Karpas-422 (cell line): Measurements from ENCODE around the gene RMC1. TPM values are rescaled to one million over a fixed set of nuclear protein-coding genes. Genes with fewer than 3 reads are reported as not detected.
A peak's percentile ranks its signal among the peaks of the same experiment; 100 is the strongest.
"Not testable (repeated sequence)": the region's sequence is repeated elsewhere in the genome, so short reads cannot be mapped to it uniquely, and the experiment has no call there.

Experiments used
- DNase-seq: peaks from one replicate; pipeline ENCODE4 v3.0.0-alpha.2; 2015
- H2AFZ ChIP-seq: fragments of 200-600 bp; sonication (generic); 2 replicates; pipeline ENCODE4 v1.6.1; 2014; ENCODE audit warnings: antibody characterized with exemption, low read length, mixed read lengths
- H3K27ac ChIP-seq: fragments of 200-600 bp; sonication (generic); 2 replicates; pipeline ENCODE4 v1.5.1; 2014; ENCODE audit warnings: mild to moderate bottlenecking, low read length, moderate library complexity
- H3K27me3 ChIP-seq: fragments of 200-600 bp; sonication (generic); 2 replicates; pipeline ENCODE4 v1.6.1; 2014; ENCODE audit warnings: low read length, mixed read lengths
- H3K36me3 ChIP-seq: fragments of 200-600 bp; sonication (generic); 2 replicates; pipeline ENCODE4 v1.6.1; 2014; ENCODE audit warnings: low read length, mixed read lengths; ENCODE audit not compliant: insufficient read depth
- H3K4me1 ChIP-seq: fragments of 200-600 bp; sonication (generic); 2 replicates; pipeline ENCODE4 v1.6.1; 2014; ENCODE audit warnings: mild to moderate bottlenecking, low read length, mixed read lengths
- H3K4me2 ChIP-seq: fragments of 200-600 bp; sonication (generic); 2 replicates; pipeline ENCODE4 v1.6.1; 2014; ENCODE audit warnings: low read length, low read depth, mild to moderate bottlenecking; ENCODE audit not compliant: poor library complexity, severe bottlenecking
- H3K4me3 ChIP-seq: fragments of 200-600 bp; sonication (generic); 2 replicates; pipeline ENCODE4 v1.5.1; 2014; ENCODE audit warnings: mild to moderate bottlenecking, antibody characterized with exemption, low read length, mixed read lengths
- H3K79me2 ChIP-seq: fragments of 200-600 bp; sonication (generic); 2 replicates; pipeline ENCODE4 v1.6.1; 2014; ENCODE audit warnings: mild to moderate bottlenecking, low read length, mixed read lengths
- H3K9ac ChIP-seq: fragments of 200-600 bp; sonication (generic); 2 replicates; pipeline ENCODE4 v1.6.0; 2014; ENCODE audit warnings: low read length
- H3K9me2 ChIP-seq: fragments of 200-600 bp; sonication (generic), shearing (Covaris generic); replicated peaks from 2 replicates; pipeline ENCODE4 v1.6.0; 2014; ENCODE audit warnings: mild to moderate bottlenecking, low read length, moderate library complexity; ENCODE audit not compliant: insufficient read depth
- H3K9me3 ChIP-seq: fragments of 300-700, 200-600 bp; sonication (generic); 2 replicates; pipeline ENCODE4 v1.6.1; 2014; ENCODE audit warnings: low read length, mixed read lengths
- H4K20me1 ChIP-seq: fragments of 200-600 bp; sonication (generic); 2 replicates; pipeline ENCODE4 v1.6.1; 2014; ENCODE audit warnings: mild to moderate bottlenecking, antibody characterized with exemption, low read length, low read depth; ENCODE audit not compliant: insufficient read depth
- total RNA-seq: library from RNA; depleted of rRNA; stranded (reverse); fragments of >200 nt; shearing (Covaris generic); gene quantifications from 2 replicates; pipeline ENCODE4 v1.2.3, GENCODE V29; 2014; ENCODE audit warnings: low replicate concordance

Gene RMC1
- total RNA-seq, 1 experiment from 2014 or later, result 57.7 TPM

DNA sequence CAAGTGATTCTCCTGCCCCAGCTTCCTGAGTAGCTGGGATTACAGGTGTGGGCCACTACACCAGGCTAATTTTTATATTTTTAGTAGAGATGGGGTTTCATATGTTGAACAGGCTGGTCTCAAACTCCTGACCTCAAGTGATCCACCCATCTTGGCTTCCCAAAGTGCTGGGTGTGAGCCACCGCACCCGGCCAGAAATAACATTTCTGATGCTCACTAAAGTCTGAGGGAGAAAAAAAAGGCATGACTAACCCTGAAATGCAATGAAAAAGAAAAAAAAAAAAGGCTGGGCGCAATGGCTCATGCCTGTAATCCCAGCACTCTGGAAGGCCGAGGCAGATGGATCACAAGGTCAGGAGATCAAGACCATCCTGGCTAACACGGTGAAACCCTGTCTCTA is 13.7 kb upstream of the RMC1 start:
- H3K4me2 ChIP-seq, DNase-seq, H3K79me2 ChIP-seq, H3K9me2 ChIP-seq, H2AFZ ChIP-seq, H3K4me3 ChIP-seq, H3K27ac ChIP-seq, H3K9ac ChIP-seq, H3K36me3 ChIP-seq, H4K20me1 ChIP-seq, H3K4me1 ChIP-seq, H3K27me3 ChIP-seq, H3K9me3 ChIP-seq: not testable (repeated sequence)

DNA sequence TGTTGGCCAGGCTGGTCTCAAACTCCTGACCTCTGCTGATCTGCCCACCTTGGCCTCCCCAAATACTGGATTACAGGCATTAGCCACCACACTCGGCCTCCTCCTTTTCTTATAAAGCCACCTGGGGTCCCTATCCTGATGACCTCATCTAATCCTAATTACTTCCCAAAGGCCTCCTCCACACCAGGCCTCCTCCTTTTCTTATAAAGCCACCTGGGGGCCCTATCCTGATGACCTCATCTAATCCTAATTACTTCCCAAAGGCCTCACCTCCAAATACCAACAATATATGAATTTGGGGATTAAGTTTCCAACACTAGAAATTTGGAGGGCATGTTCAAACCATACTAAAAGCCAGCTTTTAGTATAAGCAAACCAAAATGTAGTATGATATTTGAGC is 9.7 kb upstream of the RMC1 start:
- Histone ChIP-seq H3K79me2 (no peaks in the 10 kb centered on the region), H3K4me1 (no peaks in the 10 kb centered on the region)
- no peak for DNase-seq

DNA sequence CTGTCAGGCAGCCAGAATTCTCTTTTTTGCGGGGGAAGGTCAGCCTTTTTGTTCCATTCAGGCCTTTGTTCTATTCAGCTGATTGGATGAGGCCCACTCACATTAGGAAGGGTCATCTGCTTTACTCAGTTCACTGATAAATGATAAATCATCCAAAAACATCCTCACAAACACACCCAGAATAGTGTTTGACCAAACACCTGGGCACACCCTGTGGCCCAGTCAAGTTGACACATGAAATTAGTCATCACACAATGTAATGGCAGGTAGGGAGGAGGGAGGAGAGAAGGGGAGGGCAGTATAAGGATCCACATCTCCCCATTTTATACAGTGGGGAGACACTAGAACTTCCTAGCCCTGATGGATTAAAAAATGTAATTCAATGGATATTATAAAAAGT is 8.3 kb upstream of the RMC1 start:
- Histone ChIP-seq H3K27ac (no peak overlapping the region), H3K9me3 (no peaks in the 10 kb centered on the region), H3K36me3 (no peaks in the 10 kb centered on the region), H2AFZ (no peak overlapping the region), H3K9me2 (no peaks in the 10 kb centered on the region), H3K4me3 (no peak overlapping the region), H3K9ac (no peak overlapping the region), H3K4me1 (no peaks in the 10 kb centered on the region; the same call in 1 of the 2 replicates), H4K20me1 (no peaks in the 10 kb centered on the region), H3K27me3 (no peaks in the 10 kb centered on the region), H3K79me2 (no peaks in the 10 kb centered on the region), H3K4me2 (no peak overlapping the region)
- DNase-seq, result no peak

More for the DNA sequence above, 9.7 kb upstream of the RMC1 start:
- H3K4me2 ChIP-seq, result no peak overlapping the region
- H3K9me2 ChIP-seq, result no peaks in the 10 kb centered on the region
- H3K36me3 ChIP-seq, result no peaks in the 10 kb centered on the region
- no peaks in the 10 kb centered on the region for H3K27me3 ChIP-seq
- no peaks in the 10 kb centered on the region for H4K20me1 ChIP-seq
- H3K9me3 ChIP-seq, result no peaks in the 10 kb centered on the region
- no peak overlapping the region for H3K9ac ChIP-seq
- no peak overlapping the region for H3K27ac ChIP-seq
- H2AFZ ChIP-seq, result no peak overlapping the region
- no peak overlapping the region for H3K4me3 ChIP-seq

DNA sequence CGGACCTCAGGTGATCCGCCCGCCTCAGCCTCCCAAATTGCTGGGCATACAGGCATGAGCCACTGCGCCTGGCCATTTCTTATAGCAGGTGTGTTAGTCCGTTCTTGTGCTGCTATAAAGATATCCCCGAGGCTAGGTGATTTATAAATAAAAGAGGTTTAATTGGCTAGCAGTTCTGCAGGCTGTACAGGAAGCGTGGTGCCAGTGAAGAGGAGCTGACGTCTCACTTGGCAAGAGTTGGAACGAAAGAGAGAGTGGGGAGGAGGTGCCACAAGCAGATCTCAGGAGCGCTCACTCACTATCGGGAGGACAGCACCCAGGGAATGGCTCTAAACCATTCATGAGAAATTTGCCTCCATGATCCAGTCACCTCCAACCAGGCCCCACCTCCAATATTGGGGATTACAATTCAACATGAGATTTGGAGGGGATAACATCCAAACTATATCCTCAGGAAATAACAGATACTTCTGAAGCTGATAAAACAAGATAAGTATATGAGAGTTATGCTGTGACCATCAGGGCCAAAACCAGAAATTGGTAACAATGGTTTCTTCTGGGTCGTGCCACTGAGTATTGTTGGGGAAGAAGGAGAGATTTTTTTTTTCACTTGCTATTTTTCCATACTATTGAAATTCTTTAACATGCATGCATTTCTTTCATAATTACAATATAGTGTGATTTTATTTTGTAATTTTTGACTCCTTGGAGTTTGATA is 7.4 kb upstream of the RMC1 start:
- no peak overlapping the region for H3K9ac ChIP-seq
- H3K4me2 ChIP-seq, result no peak overlapping the region
- H3K4me3 ChIP-seq, result no peak overlapping the region
- no peaks in the 10 kb centered on the region for H3K79me2 ChIP-seq
- H3K9me2 ChIP-seq, result no peaks in the 10 kb centered on the region
- H3K4me1 ChIP-seq, result no peaks in the 10 kb centered on the region; the same call in 1 of the 2 replicates
- H3K36me3 ChIP-seq, result no peaks in the 10 kb centered on the region
- no peaks in the 10 kb centered on the region for H3K27me3 ChIP-seq
- no peaks in the 10 kb centered on the region for H3K9me3 ChIP-seq
- no peak for DNase-seq
- H3K27ac ChIP-seq, result no peak overlapping the region
- H2AFZ ChIP-seq, result no peak overlapping the region
- H4K20me1 ChIP-seq, result no peaks in the 10 kb centered on the region

DNA sequence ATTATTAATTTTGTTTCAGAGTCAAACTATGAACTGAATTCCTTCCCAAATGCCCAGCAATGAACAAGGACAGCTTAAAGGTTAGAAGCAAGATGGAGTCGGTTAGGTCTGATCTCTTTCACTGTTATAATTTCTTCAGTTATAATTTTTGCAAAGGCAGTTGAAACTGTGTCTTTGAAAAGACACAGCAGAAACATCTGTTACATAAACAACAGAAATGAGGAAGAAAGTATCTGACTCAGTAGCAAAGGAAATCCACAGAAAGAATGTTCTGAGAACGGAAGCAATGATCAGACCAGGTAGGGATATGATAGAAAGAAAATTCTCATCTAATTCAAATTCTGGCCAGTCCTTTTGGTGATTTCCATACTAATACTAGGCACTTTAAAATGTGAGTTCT is 5.2 kb upstream of the RMC1 start:
- H3K9ac ChIP-seq, result no peak overlapping the region
- no peak overlapping the region for H3K4me3 ChIP-seq
- peaks cover 10% of the 10 kb centered on the region for H3K4me1 ChIP-seq
- no peaks in the 10 kb centered on the region for H3K9me2 ChIP-seq
- no peak overlapping the region for H2AFZ ChIP-seq
- H3K4me2 ChIP-seq, result no peak overlapping the region
- no peak overlapping the region for H3K27ac ChIP-seq
- no peak for DNase-seq
- H3K27me3 ChIP-seq, result no peaks in the 10 kb centered on the region
- no peaks in the 10 kb centered on the region for H4K20me1 ChIP-seq
- H3K79me2 ChIP-seq, result no peaks in the 10 kb centered on the region
- no peaks in the 10 kb centered on the region for H3K9me3 ChIP-seq
- no peaks in the 10 kb centered on the region for H3K36me3 ChIP-seq

DNA sequence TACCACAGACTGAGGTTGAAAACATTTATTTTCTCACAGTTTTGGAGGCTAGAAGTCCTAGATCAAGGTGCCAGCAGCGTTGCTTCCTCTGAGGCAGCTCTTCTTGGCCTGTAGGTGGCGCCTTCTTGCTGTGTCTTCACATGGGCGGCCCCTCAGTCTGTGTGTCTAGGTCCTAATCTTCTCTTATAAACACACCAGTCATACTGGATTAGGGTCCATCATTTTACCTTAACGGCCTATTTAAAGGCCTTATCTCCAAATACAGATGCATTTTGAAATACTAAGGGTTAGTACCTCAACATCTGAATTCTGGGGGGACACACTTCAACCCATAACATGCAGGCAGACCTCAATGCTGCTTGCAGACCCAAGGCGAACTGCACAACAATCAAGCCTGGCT is 4.4 kb upstream of the RMC1 start:
- H3K9me3 ChIP-seq, result no peaks in the 10 kb centered on the region
- peak; percentile 90 for DNase-seq
- peaks cover 10% of the 10 kb centered on the region for H3K4me1 ChIP-seq
- H3K4me3 ChIP-seq, result no peak overlapping the region
- no peaks in the 10 kb centered on the region for H4K20me1 ChIP-seq
- H2AFZ ChIP-seq, result no peak overlapping the region; the same call in 1 of the 2 replicates
- H3K4me2 ChIP-seq, result no peak overlapping the region
- peaks cover 5% of the 10 kb centered on the region for H3K79me2 ChIP-seq
- H3K27ac ChIP-seq, result no peak overlapping the region
- no peaks in the 10 kb centered on the region for H3K9me2 ChIP-seq
- H3K36me3 ChIP-seq, result no peaks in the 10 kb centered on the region
- no peak overlapping the region for H3K9ac ChIP-seq
- H3K27me3 ChIP-seq, result no peaks in the 10 kb centered on the region

DNA sequence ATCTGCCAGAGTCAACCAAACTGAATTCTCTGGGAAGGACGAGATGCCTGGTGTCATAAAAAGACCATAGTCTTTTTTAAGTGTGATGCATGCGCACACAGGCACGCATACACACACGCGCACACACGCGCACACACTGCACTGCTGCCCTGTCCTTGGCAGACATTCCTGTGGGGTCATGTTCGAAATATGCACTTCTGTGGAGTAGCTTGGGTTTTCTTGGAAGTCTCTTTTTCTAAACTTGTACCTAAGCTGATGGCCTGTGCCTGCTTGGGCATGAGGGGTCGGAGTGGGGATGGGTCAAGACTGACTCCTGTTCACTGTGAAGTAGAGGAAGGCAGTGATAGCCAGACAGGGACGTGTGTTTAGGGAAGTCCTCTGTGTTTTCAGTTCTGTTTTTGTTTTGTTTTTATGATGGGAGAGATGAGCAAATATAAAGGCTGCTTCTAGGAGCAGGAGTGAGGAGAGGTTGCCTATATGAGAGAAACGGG is 4.0 kb upstream of the RMC1 start:
- H3K4me2 ChIP-seq, result no peak overlapping the region

DNA sequence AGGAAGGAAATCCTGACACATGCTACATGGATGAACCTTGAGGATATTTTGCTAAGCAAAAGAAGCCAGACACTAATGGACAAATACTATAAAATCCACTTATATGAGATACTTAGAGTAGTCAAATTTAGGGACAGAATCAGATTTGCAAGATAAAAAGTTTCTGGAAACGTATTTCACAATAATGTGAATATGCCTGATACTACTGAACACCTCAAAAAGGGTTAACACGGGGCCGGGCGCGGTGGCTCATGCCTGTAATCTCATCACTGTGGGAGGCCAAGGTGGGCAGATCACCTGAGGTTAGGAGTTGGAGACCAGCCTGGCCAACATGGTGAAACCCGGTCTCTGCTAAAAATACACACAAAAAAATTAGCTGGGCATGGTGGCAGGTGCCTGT is 1.7 kb upstream of the RMC1 start:
- no peaks in the 10 kb centered on the region for H3K9me2 ChIP-seq
- H3K79me2 ChIP-seq, result peaks cover 32% of the 10 kb centered on the region
- no peak overlapping the region for H3K27ac ChIP-seq

More for the DNA sequence above, 4.0 kb upstream of the RMC1 start:
- H3K9me3 ChIP-seq, result no peaks in the 10 kb centered on the region
- no peak overlapping the region for H3K9ac ChIP-seq
- no peak overlapping the region for H3K27ac ChIP-seq
- peaks cover 12% of the 10 kb centered on the region for H3K4me1 ChIP-seq
- H3K79me2 ChIP-seq, result peaks cover 10% of the 10 kb centered on the region
- no peak overlapping the region for H3K4me3 ChIP-seq
- H4K20me1 ChIP-seq, result no peaks in the 10 kb centered on the region
- no peaks in the 10 kb centered on the region for H3K36me3 ChIP-seq
- no peaks in the 10 kb centered on the region for H3K27me3 ChIP-seq
- no peak for DNase-seq
- no peak overlapping the region; the same call in 1 of the 2 replicates for H2AFZ ChIP-seq
- no peaks in the 10 kb centered on the region for H3K9me2 ChIP-seq

More for the DNA sequence above, 1.7 kb upstream of the RMC1 start:
- no peak for DNase-seq
- Histone ChIP-seq H3K9me3 (no peaks in the 10 kb centered on the region), H3K27me3 (no peaks in the 10 kb centered on the region), H4K20me1 (no peaks in the 10 kb centered on the region), H2AFZ (no peak overlapping the region), H3K4me1 (peaks cover 24% of the 10 kb centered on the region), H3K4me2 (no peak overlapping the region), H3K4me3 (no peak overlapping the region), H3K9ac (no peak overlapping the region), H3K36me3 (no peaks in the 10 kb centered on the region; the same call in 1 of the 2 replicates)
